Thoracic aorta (tissue), 2 donors: ENCODE measurements around the gene EEA1. TPM values are rescaled to one million over a fixed set of nuclear protein-coding genes. Genes with fewer than 3 reads are reported as not detected.
A peak's percentile ranks its signal among the peaks of the same experiment; 100 is the strongest.

ENCODE experiments used
- ATAC-seq: fragments of 150-250 bp; one replicate; pipeline ENCODE4 v1.8.0; 2017; ENCODE audit warnings: low read depth; ENCODE audit not compliant: insufficient number of reproducible peaks, low FRiP score
- DNase-seq: peaks from one replicate; pipeline ENCODE4 v3.0.0-alpha.2; 2020; ENCODE audit warnings: low spot score
- H3K27ac ChIP-seq, 2 donors: fragments of 200-600 bp; sonication (generic); 1 replicate in 1 of 2; 2 replicates in 1 of 2; pipeline ENCODE4 v1.5.1; 2016; ENCODE audit warnings: mild to moderate bottlenecking in 2 of 2, moderate library complexity in 2 of 2
- H3K27me3 ChIP-seq: fragments of 200-600 bp; sonication (generic); replicated peaks from 2 replicates; pipeline ENCODE4 v1.6.0; 2016; ENCODE audit warnings: mild to moderate bottlenecking; ENCODE audit not compliant: insufficient read depth
- H3K36me3 ChIP-seq: fragments of 200-600 bp; sonication (generic); one replicate; pipeline ENCODE4 v1.5.1; 2016
- H3K4me1 ChIP-seq, 2 donors: fragments of 200-600 bp; sonication (generic); 1 replicate in 1 of 2; 2 replicates in 1 of 2; pipeline versions ENCODE4 v1.5.1 to v1.6.0; 2016; ENCODE audit warnings: low read depth in 2 of 2, mild to moderate bottlenecking in 1 of 2; ENCODE audit not compliant: control insufficient read depth in 1 of 2
- H3K4me3 ChIP-seq: fragments of 200-600 bp; sonication (generic); 2 replicates; pipeline ENCODE4 v1.5.1; 2016; ENCODE audit warnings: mild to moderate bottlenecking
- H3K9me3 ChIP-seq: fragments of 200-600 bp; sonication (generic); 2 replicates; pipeline ENCODE4 v1.5.1; 2016
- total RNA-seq, 2 donors: library from RNA; depleted of rRNA; stranded (reverse); fragments of >200 nt; gene quantifications; one replicate each; pipeline versions ENCODE4 v1.1.0 to v1.2.3, GENCODE V29; 2016
- TF ChIP-seq, protein P1 (sequence below): fragments of 200-600 bp; sonication (generic); IDR thresholded peaks from one replicate; pipeline ENCODE4 v1.5.1; 2019; ENCODE audit warnings: antibody characterized with exemption

EEA1 gene
- total RNA-seq, 2 donors from 2014 or later, result 19.1 to 40.1 TPM

- Histone ChIP-seq H3K4me3 (peak overlapping the region; percentile 77), H3K36me3 (no peaks in the 10 kb centered on the region), H3K27me3 (no peaks in the 10 kb centered on the region), H3K9me3 (no peaks in the 10 kb centered on the region), H3K4me1 (peaks cover 24 to 35% of the 10 kb centered on the region in 2 donors), H3K27ac (peak overlapping the region; percentile 91 to 92)
- TF ChIP-seq, protein P1, sequence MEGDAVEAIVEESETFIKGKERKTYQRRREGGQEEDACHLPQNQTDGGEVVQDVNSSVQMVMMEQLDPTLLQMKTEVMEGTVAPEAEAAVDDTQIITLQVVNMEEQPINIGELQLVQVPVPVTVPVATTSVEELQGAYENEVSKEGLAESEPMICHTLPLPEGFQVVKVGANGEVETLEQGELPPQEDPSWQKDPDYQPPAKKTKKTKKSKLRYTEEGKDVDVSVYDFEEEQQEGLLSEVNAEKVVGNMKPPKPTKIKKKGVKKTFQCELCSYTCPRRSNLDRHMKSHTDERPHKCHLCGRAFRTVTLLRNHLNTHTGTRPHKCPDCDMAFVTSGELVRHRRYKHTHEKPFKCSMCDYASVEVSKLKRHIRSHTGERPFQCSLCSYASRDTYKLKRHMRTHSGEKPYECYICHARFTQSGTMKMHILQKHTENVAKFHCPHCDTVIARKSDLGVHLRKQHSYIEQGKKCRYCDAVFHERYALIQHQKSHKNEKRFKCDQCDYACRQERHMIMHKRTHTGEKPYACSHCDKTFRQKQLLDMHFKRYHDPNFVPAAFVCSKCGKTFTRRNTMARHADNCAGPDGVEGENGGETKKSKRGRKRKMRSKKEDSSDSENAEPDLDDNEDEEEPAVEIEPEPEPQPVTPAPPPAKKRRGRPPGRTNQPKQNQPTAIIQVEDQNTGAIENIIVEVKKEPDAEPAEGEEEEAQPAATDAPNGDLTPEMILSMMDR, result no peak
- ATAC-seq (peak; percentile 16), DNase-seq (no peak)
These were observed 604 bp downstream of the EEA1 start for GRCh38 chr12:92928421-92928961.

GRCh38 chr12:92927436-92928281 lies 1.4 kb downstream of the EEA1 start:
- Histone ChIP-seq H3K36me3 (no peaks in the 10 kb centered on the region), H3K9me3 (no peaks in the 10 kb centered on the region), H3K27ac (peak overlapping the region; percentile 91 to 92), H3K4me1 (peaks cover 24 to 35% of the 10 kb centered on the region in 2 donors), H3K4me3 (peak overlapping the region; percentile 77), H3K27me3 (no peaks in the 10 kb centered on the region)
- no peak for ATAC-seq
- no peak for DNase-seq
- TF ChIP-seq, protein P1, result no peak

- H3K27ac ChIP-seq, result peak overlapping the region; percentile 91 to 92
These were observed 2.0 kb downstream of the EEA1 start for GRCh38 chr12:92927055-92927435.

GRCh38 chr12:92926549-92926948 lies 2.5 kb downstream of the EEA1 start:
- H3K36me3 ChIP-seq, result no peaks in the 10 kb centered on the region
- H3K4me1 ChIP-seq, result peaks cover 24 to 35% of the 10 kb centered on the region in 2 donors
- H3K27ac ChIP-seq, result peak overlapping the region; percentile 91 to 92
- TF ChIP-seq, protein P1, result no peak
- ATAC-seq (no peak), DNase-seq (no peak)
- no peaks in the 10 kb centered on the region for H3K9me3 ChIP-seq
- H3K27me3 ChIP-seq, result no peaks in the 10 kb centered on the region
- H3K4me3 ChIP-seq, result peak overlapping the region; percentile 77

More at GRCh38 chr12:92927055-92927435, 2.0 kb downstream of the EEA1 start:
- H3K4me3 ChIP-seq, result peak overlapping the region; percentile 77
- DNase-seq (no peak), ATAC-seq (no peak)
- H3K9me3 ChIP-seq, result no peaks in the 10 kb centered on the region
- no peaks in the 10 kb centered on the region for H3K36me3 ChIP-seq
- no peaks in the 10 kb centered on the region for H3K27me3 ChIP-seq
- peaks cover 24 to 35% of the 10 kb centered on the region in 2 donors for H3K4me1 ChIP-seq
- TF ChIP-seq, protein P1, result no peak

- no peaks in the 10 kb centered on the region for H3K9me3 ChIP-seq
- peaks cover 18 to 27% of the 10 kb centered on the region in 2 donors for H3K4me1 ChIP-seq
- TF ChIP-seq, protein P1, result no peak
- no peak overlapping the region for H3K4me3 ChIP-seq
- ATAC-seq (no peak), DNase-seq (no peak)
- no peaks in the 10 kb centered on the region for H3K27me3 ChIP-seq
- H3K27ac ChIP-seq, result no peak overlapping the region
- H3K36me3 ChIP-seq, result no peaks in the 10 kb centered on the region
These were observed 7.2 kb downstream of the EEA1 start for GRCh38 chr12:92921877-92922276.
